Germinal center (tissue), 1 donor: ENCODE measurements around the gene SLC2A4RG.
A peak's percentile ranks its signal among the peaks of the same experiment; 100 is the strongest.
"Not testable (repeated sequence)": the region's sequence is repeated elsewhere in the genome, so short reads cannot be mapped to it uniquely, and the experiment has no call there.

ENCODE experiments used
- DNase-seq: peaks from one replicate; pipeline ENCODE4 v3.0.0; 2012; ENCODE audit warnings: mixed read lengths, low spot score

SLC2A4RG gene

GRCh38 chr20:63754008-63754407 lies 14.4 kb downstream of the SLC2A4RG start:
- DNase-seq = no peak

- no peak for DNase-seq
Observed at GRCh38 chr20:63755933-63756647, 16.5 kb downstream of the SLC2A4RG start.

- DNase-seq = no peak
Observed at GRCh38 chr20:63756648-63756991, 17.0 kb downstream of the SLC2A4RG start.

DNA sequence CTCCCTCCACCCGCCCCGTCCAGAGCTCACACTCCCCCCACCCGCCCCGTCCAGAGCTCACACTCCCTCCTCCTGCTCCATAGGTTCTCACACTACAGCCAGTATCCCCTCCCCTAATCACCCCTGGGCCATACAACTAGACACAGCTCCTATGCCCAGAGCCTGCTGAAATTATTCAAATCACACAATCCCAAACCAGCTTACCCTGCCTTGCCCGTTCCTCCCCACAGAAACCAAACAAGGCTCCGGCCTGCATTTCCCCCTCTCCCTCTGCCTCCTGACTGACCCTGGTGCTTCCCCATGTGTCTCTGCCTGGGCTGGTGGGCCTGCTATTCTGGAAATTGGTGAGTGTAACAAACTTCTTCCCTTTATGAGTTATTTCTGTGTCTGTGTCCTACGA lies 18.6 kb downstream of the SLC2A4RG start:
- DNase-seq = no peak

- DNase-seq = no peak
Observed at GRCh38 chr20:63759377-63759901, 19.9 kb downstream of the SLC2A4RG start.

DNA sequence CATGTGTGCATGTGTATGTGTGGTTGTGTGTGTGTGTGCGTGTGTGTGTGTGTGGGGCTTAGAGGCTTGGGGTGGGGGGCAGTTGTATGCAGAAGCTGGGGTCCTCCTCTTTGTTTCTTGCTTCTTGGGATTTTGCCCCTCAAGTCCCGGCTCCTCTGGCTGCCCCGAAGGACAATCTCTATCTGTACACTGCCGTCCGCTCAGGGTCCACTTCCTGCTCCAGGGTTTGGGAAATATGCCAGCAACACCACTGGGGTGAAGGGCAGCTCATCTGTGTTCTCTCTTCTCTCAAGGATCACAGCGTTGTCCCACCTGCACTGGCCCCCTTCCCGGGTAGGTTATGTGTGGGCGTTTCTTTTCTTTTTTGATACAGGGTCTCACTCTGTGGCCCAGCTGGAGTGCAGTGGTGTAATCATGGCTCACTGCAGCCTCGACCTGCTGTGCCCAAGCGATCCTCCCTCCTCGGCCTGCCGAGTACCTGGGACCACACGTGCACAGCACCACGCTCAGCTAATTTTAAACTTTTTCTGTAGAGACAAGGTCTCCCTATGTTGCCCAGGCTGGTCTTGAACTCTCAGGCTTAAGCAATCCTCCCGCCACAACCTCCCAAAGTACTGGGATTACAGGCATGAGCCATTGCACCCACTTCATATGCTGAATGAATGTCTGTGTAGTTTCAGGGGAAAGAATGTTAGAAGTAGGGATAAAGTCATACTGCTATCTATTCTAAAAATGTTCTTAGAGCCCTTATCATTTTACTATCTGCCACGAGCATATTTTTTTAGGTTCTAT lies 25.7 kb downstream of the SLC2A4RG start:
- DNase-seq = no peak

DNA sequence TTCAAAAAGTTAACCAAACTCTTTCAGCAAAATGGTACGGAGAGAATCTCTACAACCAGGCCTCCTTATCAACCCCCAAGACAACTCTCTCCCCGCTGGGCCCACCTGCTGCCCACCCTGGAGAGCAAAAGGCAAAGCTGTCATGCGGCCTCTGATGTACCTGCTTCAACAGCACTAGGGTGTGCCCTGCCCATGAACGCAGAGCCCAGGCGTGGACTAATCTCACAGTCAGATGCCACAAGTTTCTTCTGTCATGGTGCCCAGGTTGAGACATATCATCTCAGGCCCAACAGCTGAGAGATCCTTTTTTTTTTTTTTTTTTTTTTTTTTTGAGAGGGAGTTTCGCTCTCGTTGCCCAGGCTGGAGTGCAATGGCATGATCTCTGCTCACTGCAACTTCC lies 26.3 kb downstream of the SLC2A4RG start:
- no peak for DNase-seq

DNA sequence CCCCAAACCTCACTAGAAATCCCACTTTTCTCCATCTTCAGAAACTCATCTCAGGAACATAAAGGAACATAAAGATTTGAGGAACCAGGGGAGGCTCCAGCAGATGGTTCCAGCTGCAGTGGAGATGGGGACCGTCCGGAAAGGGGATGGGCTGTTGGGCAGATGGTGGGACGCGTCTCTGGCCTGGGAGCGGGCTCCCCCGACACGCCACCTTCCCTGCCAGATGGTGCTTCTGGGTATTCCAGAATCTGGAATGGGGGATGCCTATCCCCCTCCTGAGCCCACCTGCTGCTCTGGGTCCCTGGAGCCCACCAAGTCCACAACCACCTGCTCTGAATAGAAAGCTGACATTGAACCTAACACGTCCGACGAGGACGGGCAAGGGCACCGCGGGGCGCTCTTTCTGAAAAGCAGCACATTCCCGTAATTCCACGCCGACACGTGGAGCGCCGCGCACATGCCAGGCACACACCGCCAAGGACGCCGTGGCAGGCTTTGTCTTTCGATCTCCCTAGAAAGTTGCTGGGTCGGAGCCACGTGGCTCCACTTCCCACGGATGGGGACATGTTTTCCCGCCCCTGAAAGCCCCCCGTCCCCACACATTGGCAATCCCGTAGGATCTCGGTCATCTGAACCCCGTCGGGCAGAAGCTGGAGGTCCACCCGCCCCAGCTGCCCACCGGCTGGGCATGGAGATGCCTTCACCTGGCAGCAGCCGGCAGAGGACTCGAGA lies 27.3 kb downstream of the SLC2A4RG start:
- DNase-seq = no peak

DNA sequence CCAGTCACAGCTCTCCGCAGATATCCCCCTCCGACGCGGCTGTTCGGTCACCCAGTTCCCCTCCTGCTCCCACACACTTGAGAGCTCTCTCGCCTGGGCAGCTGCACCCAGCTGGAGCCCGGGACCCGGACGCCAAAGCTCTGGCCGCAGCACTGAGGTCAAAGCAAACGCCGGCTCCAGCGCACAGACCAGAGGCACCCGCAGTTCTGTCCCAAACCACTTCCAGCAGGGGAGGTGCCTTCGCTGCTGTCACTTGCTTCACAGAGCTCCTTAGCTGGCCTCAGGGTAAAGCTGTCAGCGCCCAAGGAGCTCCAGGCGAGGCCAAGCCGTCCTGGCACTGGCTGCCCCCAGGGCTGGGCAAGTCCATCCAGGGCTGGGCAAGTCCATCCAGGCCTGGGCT lies 27.9 kb downstream of the SLC2A4RG start:
- no peak for DNase-seq

DNA sequence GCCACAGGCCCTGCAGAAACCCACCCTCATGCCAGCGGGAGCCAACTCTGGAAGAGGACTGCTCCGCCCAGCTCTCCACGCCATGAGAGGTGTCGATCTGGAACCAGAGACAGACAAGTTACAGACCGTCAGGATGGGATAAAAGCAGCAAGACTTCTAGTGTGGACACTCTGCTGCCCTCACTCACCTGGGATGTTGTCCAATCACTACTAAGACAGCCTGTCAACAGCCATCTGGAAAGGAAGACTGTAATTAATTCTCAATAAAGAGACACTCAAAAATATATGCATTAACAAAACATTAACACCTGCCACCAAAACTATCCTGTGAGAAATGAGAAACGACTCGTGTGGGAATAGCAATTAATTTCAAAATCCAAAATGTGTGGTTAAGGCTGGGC lies 28.3 kb downstream of the SLC2A4RG start:
- DNase-seq = no peak

GRCh38 chr20:63768591-63769515 lies 29.3 kb downstream of the SLC2A4RG start:
- DNase-seq = no peak

GRCh38 chr20:63769891-63770474 lies 30.4 kb downstream of the SLC2A4RG start:
- no peak for DNase-seq

GRCh38 chr20:63771046-63771707 lies 31.6 kb downstream of the SLC2A4RG start:
- no peak for DNase-seq

DNA sequence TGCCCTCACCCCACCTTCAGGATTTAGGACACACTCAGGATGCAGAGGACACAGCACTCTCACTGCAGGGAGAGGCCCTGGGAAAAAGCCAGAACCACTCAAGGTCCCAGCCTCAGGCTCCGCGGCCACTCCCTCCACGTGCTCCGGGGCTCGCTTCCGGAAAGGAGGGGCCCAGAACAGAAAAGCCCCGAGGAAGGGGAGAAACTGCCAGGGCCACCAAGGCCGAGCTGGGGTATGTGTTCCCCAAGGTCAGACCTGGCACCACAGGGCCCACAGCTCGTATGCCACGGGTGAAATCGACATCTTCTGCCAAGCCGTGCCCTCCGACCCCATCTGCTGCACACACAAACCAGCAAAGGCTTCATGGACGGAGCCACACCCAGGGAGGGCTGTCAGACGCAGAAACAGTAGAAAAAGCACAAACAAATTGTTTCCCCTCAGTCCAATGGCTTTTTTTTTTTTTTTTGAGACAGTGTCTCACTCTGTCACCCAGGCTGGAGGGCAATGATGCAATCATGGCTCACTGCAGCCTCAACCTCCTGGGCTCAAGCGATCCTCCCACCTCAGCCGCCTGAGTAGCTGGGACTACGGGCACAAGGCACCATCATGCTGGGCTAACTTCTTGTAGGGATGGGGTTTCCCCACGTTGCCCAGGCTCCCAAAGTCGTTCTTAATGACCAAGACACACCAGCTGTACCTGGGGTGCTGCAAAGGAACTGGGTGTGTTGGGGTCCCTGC lies 33.4 kb downstream of the SLC2A4RG start:
- no peak for DNase-seq

DNA sequence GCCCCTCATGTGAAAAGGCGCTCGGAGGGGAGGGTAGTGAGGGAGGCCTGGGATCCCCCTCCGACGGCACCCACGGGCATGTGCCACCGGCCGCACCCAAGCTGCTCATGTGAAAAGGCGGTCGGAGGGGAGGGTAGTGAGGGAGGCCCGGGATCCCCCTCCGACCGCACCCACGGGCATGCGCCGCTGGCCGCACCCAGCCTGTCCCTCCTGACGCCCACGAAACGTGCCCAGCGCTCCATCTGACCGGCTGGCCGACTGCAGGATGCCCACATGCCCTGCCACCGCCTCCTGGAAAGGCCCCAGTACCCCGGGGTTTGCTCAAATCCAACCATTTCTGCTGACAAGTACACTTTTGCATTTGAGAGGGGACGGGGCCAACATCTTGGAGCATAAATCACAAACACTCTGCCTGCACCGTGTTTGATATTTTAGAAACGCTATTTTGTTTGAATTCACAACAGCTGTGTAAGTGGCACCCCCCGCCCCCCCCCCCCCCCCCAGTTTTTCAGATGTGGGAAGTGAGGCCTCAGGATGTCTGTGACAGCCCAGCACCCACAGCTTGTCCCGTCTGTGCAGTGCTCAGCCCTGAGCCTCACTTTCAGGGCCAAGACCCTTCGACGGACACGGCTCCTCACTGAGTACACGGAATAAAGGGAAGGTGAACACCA lies 34.1 kb downstream of the SLC2A4RG start:
- no peak for DNase-seq

DNA sequence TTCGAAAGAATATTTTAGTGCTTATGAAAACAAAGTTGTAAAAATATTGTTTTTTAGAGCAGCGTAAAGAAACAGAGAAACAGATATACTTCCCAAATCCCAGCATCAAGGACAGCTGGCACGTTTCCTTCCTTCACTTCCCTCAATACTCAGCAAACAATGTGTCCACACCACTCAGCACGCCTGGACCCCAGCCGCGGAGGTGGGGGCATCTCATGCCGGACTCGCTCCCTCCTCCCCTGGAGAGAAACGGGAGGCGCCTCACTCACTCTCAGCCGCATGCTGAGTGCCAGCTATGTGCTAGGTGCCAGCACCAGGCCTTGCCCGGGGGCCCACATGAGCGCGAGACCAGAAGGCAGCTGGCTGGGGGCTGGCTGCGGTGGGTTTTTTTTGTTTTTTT lies 34.7 kb downstream of the SLC2A4RG start:
- no peak for DNase-seq

DNA sequence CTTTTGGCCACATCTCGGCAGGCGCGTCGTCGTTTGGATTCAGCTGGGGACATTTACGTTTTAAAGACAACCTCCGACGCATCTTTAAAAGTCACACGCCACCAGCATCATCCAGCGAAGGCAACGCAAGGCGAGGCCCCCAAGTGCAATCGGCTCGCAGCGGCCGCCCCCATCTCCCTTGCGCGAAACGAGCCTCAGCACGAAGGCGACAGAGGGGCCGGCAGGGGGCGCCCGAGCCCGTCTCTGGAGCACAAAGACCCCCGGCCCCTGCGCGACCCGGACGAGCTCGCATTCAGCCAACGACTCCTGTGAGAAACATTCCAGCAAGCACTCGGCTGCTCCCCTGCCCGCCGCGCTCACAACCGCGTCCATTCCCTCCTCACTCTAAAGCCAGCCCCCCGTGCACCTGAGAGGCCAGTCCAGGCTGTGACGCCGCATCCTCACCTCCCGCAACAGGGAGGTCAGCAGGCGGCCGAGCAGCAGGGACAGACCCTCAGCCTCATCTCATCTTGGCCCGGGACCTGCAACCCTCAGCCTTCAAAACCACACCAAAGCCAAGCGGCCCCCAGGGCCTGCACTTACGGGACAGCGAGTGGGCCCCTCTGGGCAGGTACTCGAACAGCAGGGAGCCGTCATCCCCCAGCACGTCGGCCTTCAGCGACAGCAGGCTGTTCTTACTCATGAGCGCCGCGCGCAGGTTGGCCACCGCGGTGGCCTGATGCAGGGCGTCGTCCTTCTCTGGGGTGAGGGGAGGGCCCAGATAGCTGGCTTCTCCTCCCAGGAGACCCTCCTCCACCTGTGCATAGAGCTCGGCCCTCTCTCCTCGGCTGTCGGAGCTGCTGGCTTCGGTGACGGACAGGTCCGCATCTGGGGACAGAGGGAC lies 35.8 kb downstream of the SLC2A4RG start:
- peak; percentile 43 for DNase-seq

DNA sequence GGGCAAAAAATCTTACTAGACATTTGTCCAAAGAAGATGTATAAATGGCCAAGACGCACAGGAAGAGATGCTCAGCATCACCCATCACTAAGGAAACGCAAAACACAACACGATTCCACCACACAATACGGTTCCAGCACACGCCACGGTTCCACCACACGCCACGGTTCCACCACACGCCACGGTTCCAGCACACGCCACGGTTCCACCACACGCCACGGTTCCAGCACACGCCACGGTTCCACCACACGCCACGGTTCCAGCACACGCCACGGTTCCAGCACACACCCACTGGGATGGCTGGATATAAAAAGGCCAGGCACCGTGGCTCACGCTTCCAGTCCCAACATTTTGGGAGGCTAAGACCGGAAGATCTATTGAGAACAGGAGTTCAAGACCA lies 37.3 kb downstream of the SLC2A4RG start:
- DNase-seq = not testable (repeated sequence)
